ENCODE results near the gene IL15.
"Not testable (repeated sequence)": the region's sequence is repeated elsewhere in the genome, so short reads cannot be mapped to it uniquely, and the experiment has no call there.

Gene IL15

GRCh38 chr4:141636082-141636770, at the start of gene IL15:
IL15 (plus strand) TSS chr4:141636583; CDS start chr4:141719465, 82,882 bp downstream.
- DNase-seq, result peak; percentile 67

- no peak for DNase-seq
Observed at GRCh38 chr4:141587897-141588296, 48.5 kb upstream of the IL15 start.

GRCh38 chr4:141595531-141595930, 40.9 kb upstream of the IL15 start:
- peak; percentile 34 for DNase-seq

- no peak for DNase-seq
Observed at GRCh38 chr4:141599853-141600252, 36.5 kb upstream of the IL15 start.

- not testable (repeated sequence) for DNase-seq
Observed at GRCh38 chr4:141604683-141605082, 31.7 kb upstream of the IL15 start.

GRCh38 chr4:141605425-141605856, 30.9 kb upstream of the IL15 start:
- DNase-seq, result no peak

- DNase-seq, result no peak
Observed at GRCh38 chr4:141609243-141609642, 27.1 kb upstream of the IL15 start.

GRCh38 chr4:141610365-141610764, 26.0 kb upstream of the IL15 start:
- DNase-seq, result no peak

GRCh38 chr4:141614878-141615586, 21.4 kb upstream of the IL15 start:
- DNase-seq, result no peak

GRCh38 chr4:141615587-141615918, 20.8 kb upstream of the IL15 start:
- not testable (repeated sequence) for DNase-seq

GRCh38 chr4:141620715-141621114, 15.7 kb upstream of the IL15 start:
- DNase-seq, result no peak

- no peak for DNase-seq
Observed at GRCh38 chr4:141625023-141625422, 11.4 kb upstream of the IL15 start.

- DNase-seq, result no peak
Observed at GRCh38 chr4:141630854-141631253, 5.5 kb upstream of the IL15 start.

GRCh38 chr4:141635736-141636081, 674 bp upstream of the IL15 start:
- no peak for DNase-seq

GRCh38 chr4:141636771-141637460, 533 bp downstream of the IL15 start:
- DNase-seq, result peak; percentile 67

- peak; percentile 44 for DNase-seq
Observed at GRCh38 chr4:141637565-141637964, 1.2 kb downstream of the IL15 start.

- DNase-seq, result peak; percentile 18
Observed at GRCh38 chr4:141638230-141638629, 1.8 kb downstream of the IL15 start.

- no peak for DNase-seq
Observed at GRCh38 chr4:141640696-141641095, 4.3 kb downstream of the IL15 start.

- DNase-seq, result no peak
Observed at GRCh38 chr4:141642063-141642462, 5.7 kb downstream of the IL15 start.

- no peak for DNase-seq
Observed at GRCh38 chr4:141642711-141643110, 6.3 kb downstream of the IL15 start.

GRCh38 chr4:141643557-141643956, 7.2 kb downstream of the IL15 start:
- DNase-seq, result peak; percentile 81

GRCh38 chr4:141645611-141646340, 9.4 kb downstream of the IL15 start:
- peak; percentile 91 for DNase-seq

- DNase-seq, result peak; percentile 56
Observed at GRCh38 chr4:141646969-141647368, 10.6 kb downstream of the IL15 start.
